Cerebellar cortex (tissue), 1 donor: ENCODE measurements around the gene AGRN.
"Not testable (repeated sequence)": the region's sequence is repeated elsewhere in the genome, so short reads cannot be mapped to it uniquely, and the experiment has no call there.

Experiments
- DNase-seq: peaks from one replicate; pipeline ENCODE4 v3.0.0-alpha.2; 2015; ENCODE audit warnings: low spot score

Gene AGRN

GRCh38 chr1:1092149-1092855 is 72.4 kb downstream of the AGRN start:
- DNase-seq: no peak

GRCh38 chr1:1092894-1093609 is 73.1 kb downstream of the AGRN start:
- no peak for DNase-seq

GRCh38 chr1:1093610-1093943 is 73.7 kb downstream of the AGRN start:
- no peak for DNase-seq

GRCh38 chr1:1094981-1095380 is 75.1 kb downstream of the AGRN start:
- DNase-seq: no peak

- DNase-seq: not testable (repeated sequence)
Measured at GRCh38 chr1:1096136-1096535, 76.2 kb downstream of the AGRN start.

- no peak for DNase-seq
Measured at GRCh38 chr1:1098681-1099421, 78.9 kb downstream of the AGRN start.

GRCh38 chr1:1099506-1100183 is 79.7 kb downstream of the AGRN start:
- no peak for DNase-seq

GRCh38 chr1:1100296-1100695 is 80.4 kb downstream of the AGRN start:
- DNase-seq: no peak

GRCh38 chr1:1101503-1101902 is 81.6 kb downstream of the AGRN start:
- DNase-seq: no peak

GRCh38 chr1:1104152-1104551 is 84.2 kb downstream of the AGRN start:
- not testable (repeated sequence) for DNase-seq
